Activated T-helper 1 cell treated with anti-CD3 and anti-CD28 coated beads, Interleukin-2, amount 50 U/mL, for 16 hours (primary cell): ENCODE data around the gene RBM3.
A peak's percentile ranks its signal among the peaks of the same experiment; 100 is the strongest.
"Not testable (repeated sequence)": the region's sequence is repeated elsewhere in the genome, so short reads cannot be mapped to it uniquely, and the experiment has no call there.

Experiments used
- DNase-seq, 2 donors: peaks; one replicate each; pipeline ENCODE4 v3.0.0-alpha.2; 2020; ENCODE audit warnings: low read depth in 1 of 2, low spot score in 1 of 2

Gene RBM3

DNA sequence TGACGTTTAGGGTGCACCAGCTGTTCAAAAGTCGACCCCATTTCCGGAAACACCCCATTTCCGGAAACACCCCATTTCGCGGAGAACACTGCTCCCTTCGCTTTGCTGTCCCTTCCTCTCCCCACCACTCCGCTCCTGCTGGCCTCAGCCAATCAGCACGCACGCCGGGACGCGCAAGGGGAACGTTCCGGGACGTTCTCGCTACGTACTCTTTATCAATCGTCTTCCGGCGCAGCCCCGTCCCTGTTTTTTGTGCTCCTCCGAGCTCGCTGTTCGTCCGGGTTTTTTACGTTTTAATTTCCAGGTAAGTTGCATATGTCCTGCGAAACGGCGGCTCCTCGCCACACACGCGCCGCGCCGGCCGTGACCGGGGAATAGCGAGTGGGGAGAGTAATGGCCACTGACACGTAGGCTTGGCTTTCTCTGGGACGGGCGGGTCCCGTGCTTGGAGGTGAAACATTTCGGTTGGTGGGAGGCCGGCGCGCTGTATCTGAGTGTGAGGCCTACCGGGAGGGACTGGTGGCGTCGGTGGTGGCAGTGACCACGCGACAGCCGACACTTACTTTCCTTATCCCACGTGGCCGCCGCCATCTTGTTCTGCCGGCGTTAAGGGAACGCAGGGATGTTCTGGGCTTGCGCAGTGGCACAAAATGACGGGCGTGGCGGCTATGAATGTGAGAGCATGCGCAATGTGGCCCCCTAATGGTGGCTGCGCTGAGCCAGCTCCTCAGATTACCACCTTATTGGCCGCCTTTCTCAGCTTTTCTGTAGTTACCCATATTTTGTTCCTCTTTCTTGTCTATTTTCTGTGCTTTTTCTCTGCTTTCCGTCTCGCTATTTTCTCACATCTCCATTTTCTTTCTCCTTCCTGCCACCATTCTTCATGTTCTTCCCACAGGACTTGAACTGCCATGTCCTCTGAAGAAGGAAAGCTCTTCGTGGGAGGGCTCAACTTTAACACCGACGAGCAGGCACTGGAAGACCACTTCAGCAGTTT is at the start of gene RBM3:
TSS of gene RBM3 (plus strand) at position 215 of the 997 bp plus-strand sequence. CDS start at position 912, 697 bp downstream.
- peak; percentile 75 to 85 for DNase-seq

DNA sequence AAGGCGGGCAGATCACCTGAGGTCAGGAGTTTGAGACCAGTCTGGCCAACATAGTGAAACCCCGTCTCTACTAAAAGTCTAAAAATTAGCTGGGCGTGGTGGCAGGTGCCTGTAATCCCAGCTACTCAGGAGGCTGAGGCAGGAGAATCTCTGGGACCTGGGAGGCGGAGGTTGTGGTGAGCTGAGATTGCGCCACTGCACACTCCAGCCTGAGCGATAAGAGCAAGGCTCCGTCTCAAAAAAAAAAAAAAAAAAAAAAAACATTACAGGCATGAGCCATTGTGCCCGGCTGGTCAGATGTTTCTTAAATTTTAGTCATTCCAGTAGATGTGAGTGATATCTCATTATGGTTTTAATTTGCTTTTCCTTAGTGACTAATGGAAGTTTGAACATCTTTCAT is 48.4 kb upstream of the RBM3 start:
- not testable (repeated sequence) for DNase-seq

DNA sequence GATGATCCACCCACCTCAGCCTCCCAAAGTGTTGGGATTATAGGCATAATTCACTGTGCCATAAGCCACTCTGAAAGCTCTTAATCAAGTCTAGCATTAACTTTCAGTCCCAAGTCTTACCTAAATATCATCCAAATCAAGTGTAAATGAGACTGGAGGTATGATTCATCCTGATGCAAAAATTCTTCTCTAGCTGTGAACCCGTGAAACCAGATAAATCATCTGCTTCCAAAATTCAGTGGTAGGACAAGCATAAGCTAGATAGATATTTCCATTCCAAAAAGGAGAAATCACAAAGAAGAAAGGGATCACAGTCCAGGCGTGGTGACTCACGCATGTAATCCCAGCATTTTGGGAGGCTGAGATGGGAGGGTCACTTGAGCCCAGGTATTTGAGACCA is 43.5 kb upstream of the RBM3 start:
- no peak for DNase-seq

DNA sequence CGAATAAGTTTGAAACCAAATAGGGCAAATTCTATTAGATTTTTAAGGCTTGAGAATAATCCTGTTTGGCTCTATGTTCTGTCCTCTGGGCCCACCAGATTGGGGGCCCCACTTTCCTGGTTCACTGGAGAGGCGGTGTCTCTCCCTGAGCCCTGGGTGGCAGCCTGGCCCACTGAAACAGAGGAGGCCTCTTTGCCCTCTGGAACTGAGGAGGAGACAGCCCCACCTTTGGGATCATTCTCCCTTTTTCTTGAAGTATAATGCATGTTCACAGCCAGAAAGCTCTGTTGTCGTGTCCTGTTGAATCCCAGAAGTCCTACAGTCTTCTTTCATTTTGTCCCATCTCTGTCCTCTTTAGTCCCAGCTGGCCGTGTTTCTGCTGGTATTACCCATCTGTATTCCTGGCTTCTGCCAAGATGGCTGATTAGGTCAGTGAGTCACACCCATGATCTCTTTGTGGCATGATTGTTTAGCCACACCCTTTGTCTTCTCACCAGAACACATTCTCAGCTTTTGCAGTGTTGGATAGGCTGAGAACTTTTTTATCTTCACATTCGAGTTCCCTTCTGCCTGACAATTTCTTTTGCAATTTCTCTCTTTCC is 42.8 kb upstream of the RBM3 start:
- DNase-seq = no peak

DNA sequence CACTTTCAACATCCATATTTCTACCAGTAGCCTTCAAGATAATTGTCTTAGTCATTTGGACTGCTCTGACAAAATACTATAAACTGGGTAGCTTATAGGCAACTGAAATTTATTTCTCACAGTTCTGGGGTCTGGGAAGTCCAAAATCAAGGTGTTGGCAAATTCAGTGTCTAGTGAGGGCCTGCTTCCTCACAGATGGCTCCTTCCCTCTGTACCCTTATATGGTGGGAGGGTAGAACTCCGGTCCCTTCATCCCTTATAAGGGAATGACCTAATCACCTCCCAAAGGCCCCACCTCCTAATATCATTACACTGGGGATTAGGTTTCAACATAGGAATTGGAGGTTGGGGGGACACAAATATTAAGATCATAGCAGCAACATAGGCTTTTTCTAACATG is 42.1 kb upstream of the RBM3 start:
- no peak for DNase-seq

DNA sequence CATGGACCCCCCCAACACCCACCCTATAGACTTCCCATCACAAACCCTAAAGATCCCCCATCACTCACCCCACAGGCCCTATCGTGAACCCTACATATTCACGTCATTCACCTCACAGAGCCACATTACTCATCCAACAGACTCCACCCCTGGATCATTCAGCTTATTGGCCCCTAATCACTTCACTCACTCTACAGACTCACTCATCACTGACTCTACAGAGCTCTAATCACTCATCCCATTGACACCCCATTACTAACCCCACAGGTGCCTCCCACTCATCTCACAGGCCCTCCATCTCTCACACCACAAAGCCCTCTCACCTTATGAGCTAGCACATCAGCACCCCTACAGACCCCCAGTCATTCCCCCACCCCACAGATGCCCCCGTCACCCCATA is 41.1 kb upstream of the RBM3 start:
- DNase-seq = no peak

DNA sequence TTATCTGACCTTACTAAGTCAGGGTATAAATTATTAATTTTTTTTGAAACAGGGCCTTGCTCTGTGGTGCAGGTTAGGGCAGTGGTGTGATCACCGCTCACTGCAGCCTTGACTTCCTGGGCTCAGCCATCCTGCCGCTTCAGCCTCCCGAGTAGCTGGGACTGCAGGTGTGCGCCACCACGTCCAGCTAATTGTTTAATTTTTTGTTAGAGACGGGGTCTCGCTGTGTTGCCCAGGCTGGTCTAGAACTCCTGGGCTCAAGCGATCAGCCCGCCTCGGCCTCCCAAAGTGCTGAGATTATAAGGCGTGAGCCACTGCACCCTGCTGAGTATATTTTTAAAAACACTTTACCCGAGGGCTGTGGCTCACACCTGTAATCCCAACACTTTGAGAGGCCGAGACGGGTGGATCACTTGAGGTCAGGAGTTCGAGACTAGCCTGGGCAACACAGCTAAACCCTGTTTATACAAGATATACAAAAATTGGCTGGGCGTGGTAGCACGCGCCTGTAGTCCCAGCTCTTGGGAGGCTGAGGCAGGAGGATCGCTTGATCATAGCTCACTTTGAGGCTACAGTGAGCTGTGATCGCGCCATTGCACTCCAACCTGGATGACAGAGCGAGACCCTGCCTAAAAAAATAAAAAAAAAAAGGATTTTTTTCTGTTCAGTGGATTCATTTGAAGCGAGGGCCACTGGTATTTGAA is 35.5 kb upstream of the RBM3 start:
- DNase-seq = no peak

DNA sequence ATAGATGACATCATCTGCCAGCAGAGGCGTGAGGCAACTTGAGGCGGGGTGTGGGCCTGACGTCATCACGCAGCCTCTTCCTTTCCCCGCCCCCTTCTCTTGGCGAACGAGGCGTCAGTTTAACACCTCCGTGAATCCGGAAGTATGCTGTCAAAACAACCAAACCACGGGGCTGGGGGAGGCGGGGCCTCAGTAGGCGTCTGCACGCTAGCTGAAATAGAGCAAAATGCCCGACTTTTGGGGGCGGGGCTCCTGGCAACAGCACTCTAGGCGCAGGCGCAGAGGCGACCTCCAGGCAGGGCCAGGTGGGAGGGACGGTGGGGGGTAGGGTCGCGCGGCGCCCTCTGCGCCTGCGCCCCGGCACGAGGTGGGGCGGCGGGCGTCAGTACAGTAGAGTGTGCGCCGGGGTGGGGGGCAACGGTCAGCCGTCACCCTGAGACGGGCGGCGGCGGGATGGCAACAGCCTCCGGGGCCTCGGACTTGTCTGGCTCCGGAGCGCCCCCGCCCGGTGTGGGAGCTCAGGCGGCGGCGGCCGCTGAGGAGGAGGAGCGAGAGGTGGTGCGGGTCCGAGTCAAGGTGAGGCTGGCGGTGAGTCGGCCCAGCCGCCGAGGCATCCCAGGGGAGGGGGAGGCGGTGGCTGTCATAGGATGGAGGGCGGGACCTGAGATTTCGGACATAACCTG is 34.8 kb upstream of the RBM3 start, which contains the start of gene TBC1D25:
TSS of gene TBC1D25 (plus strand) at position 370 of the 683 bp plus-strand sequence. CDS start at position 454, 84 bp downstream.
- DNase-seq = peak; percentile 88 to 91

DNA sequence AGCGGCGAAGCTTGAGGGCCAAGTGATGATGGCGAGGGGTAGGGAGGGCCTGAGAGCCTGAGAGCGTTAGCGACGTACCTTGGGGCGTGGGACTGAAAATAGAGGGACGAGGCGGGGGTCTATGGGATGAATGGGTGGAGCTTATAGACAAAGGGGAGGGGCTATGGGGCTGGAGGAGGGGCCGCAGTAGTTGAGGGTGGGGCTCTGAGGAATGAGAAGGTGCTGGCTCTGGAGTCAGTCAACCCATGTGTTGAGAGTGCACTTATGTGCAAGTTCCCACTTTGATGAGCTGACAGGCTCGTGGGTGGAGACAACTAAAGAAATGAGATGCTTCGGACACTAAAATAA is 34.3 kb upstream of the RBM3 start:
- peak; percentile 9 to 26 for DNase-seq

DNA sequence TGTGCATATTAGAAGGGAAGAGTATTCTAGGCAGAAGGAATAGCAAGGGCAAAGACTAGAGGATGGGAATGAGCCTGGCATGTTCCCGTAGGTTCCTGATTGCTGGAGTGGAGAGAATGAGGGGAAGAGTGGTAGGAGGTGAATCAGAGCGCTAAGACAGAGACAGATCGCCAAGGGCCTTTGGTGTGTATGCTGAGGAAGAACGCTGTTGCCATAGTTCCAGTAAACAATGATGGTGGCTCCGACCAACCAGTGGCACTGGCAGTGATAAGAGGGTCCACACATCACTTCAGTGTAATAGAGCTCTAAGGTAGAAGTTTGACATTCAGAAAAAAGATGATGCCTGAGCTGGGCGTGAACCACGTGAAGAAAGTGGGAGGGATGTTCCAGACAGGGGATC is 33.8 kb upstream of the RBM3 start:
- no peak for DNase-seq

DNA sequence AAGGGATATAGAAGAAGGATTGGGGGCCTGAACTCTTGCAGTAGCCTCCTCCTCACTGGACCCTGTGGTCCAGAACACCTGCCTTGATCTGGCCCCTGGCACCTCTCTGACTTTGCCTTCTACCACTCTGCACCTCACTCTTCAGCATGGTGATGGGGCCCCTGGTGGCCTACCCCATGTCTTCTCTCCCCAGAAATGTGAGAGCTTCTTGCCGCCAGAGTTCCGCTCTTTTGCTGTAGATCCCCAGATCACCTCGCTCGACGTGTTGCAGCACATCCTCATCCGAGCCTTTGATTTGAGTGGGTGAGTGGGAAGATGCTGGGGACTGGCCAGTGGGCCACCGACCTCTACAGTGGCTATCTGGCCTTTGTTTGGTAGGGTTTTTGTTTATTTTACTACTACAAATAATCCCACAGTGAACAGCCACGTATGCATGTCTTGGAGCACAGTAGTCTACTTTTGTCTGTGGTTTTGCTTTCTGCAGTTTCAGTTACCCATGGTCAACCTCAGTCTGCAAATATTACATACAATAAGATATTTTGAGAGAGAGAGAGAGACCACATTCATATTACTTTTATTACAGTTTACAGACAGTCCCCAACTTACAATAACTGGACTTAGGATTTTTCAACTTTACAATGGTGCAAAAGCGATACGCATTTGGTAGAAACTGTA is 33.0 kb upstream of the RBM3 start:
- no peak for DNase-seq

DNA sequence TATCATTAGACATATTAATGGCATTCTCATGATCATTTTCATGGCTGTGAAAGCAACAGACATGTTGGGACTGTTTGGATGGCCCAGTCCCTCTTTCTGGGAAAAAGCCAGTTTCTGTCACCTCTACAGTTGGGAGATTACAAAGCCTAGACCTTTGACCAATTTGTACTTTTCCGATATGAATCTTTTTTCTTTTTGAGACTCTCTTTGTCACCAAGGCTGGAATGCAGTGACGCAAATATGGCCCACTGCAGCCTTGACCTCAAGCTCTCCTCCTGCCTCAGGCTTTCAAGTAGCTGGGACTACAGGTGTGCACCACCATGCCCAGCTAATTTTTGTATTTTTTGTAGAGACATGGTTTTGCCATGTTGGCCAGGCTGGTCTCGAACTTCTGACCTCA is 25.4 kb upstream of the RBM3 start:
- no peak for DNase-seq

DNA sequence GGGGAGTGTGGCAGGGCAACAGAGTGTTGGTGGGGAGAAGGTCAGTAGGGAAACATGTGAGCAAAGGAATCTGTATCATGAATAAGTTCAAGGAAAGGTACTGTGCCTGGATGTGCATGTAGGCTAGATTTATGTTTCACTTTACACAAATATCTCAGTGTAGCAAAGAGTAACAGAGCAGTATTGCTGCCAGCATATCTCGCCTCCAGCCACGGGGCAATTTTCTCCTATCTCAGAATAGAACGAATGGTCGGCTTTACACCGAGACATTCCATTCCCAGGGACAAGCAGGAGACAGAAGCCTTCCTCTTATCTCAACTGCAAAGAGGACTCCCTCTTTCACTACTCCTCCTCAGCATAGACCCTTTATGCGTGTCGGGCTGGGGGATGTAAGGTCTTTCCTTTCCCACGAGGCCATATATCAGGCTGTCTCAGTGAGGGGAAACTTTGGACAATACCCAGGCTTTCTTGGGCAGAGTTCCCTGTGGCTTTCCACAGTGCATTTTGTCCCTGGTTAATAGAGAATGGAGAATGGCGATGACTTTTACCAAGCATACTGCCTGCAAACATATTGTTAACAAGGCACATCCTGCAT is 18.5 kb upstream of the RBM3 start:
- DNase-seq = not testable (repeated sequence)

DNA sequence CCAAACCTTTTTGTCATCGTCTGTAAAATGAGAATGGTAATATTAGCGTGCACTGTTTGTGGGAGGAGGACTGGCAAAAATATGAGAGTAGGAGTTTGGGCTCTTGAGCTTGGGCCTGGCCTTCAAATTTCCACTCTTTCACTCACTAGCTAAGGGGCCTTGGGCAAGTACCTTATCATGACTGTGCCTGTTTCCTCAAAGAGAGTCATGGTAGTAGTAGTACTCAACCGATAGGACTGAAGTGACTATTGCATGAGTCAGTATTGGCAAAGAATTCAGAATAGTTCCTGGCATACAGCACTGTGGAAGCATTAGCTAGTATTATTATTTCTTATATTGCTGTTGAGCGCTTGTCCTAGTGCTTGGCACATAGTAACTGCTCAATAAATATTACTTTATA is 16.0 kb upstream of the RBM3 start:
- DNase-seq = no peak

DNA sequence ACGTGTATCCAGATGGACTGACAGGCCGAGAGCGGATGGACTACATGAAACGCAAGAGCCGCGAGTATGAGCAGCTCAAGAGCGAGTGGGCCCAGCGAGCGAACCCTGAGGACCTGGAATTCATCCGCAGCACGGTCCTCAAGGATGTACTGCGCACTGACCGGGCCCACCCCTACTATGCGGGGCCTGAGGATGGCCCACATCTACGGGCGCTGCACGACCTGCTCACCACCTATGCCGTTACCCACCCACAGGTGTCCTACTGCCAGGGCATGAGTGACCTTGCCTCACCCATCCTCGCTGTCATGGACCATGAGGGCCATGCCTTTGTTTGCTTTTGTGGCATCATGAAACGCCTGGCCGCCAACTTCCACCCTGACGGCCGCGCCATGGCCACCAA is 14.6 kb upstream of the RBM3 start:
- no peak for DNase-seq

DNA sequence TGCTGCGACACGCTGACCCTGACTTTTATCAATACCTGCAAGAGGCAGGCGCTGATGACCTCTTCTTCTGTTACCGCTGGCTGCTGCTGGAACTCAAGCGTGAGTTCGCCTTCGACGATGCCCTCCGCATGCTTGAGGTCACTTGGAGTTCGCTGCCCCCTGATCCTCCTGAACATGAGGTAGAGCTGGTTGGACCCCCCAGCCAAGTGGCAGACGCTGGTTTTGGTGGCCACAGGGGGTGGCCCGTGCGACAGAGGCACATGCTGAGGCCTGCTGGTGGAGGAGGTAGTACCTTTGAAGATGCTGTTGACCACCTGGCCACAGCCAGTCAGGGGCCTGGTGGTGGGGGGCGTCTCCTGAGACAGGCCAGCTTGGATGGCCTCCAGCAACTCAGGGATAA is 14.2 kb upstream of the RBM3 start:
- no peak for DNase-seq

DNA sequence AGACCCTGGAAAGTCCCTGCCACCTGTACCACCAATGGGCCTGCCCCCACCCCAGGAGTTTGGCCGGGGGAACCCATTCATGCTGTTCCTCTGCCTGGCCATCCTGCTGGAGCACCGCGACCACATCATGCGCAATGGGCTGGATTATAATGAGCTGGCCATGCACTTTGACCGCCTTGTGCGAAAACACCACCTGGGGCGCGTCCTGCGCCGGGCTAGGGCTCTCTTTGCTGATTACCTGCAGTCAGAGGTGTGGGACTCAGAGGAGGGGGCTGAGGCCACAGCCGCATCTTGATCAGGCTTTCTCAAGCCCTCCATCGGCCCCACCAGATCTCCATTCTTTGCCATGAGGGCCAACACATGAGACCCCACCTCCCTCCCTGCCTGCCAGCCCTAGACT is 13.6 kb upstream of the RBM3 start:
- no peak for DNase-seq

DNA sequence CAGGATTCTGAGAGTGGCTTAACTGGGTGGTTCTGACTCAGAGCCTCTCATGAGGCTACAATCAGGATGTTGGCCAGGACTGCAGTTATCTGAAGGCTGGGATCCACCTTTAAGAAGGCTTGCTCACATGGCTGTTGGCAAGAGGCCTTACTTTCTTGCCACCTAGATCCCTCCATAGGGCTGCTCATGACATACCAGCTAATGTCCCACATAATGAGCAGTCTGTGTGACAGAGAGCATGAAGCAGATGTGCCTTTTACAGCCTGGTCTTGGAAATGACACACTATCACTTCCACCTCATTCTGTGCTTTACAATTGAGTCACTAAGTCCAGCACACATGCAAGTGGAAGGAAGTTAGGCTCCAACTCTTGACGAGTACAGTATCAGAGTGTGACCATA is 4.3 kb upstream of the RBM3 start:
- no peak for DNase-seq

DNA sequence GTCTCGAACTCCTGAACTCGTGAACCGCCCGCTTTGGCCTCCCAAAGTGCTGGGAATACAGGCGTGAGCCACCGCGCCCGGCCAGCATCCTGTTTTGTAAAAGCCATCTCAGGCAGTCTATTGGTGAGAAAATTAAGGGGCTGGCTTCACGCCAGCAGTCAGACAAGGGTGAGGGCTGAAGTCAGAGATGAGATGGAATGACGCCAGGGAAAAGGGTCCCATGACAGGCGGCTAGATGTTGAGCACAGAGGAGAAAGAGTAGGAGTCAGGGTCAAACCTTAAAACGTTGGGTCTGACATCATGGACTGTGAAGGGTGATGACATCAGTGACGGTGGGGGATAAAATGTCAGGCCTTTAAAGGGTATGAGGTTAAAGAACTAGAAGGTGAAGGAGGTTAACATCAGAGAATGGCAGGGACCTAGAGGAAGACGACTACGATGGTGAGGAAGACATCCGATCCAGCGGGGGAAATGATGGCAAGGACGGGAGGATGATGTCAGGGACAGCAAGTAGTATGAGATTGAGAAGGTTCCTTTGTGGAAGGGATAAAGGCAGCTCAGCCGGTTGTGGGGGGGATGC is 504 bp upstream of the RBM3 start:
- DNase-seq = peak in 1 of 2 donors; percentile 5

DNA sequence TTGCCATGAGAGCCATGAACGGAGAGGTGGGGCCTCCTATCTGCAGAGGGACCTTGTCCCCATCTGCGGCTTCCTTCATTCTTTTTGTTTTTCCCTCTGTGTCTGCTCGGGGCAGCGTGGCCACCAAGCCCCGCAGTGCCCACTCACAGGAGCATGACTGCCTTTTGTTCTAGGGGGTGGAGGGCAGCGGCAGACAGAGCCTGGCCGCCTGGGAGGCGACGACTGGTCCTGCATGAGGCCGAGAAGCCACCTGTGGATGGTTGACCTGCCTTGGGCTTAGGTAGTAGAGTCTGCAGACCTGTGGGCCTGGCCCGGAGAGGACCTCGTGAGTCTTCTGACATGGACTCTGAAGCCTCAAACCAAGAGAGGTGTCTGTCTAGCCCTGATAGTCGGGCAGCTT is 1.4 kb downstream of the RBM3 start:
- no peak for DNase-seq
